Esophagus (tissue), 2 donors: ENCODE data around the gene USP7. TPM values are rescaled to one million over a fixed set of nuclear protein-coding genes. Genes with fewer than 3 reads are reported as not detected.

Experiments used
- H3K27ac ChIP-seq, 2 donors: one replicate each; pipeline ENCODE4 v1.5.1; 2013; ENCODE audit warnings: low read depth in 2 of 2, mild to moderate bottlenecking in 2 of 2, inconsistent platforms in 1 of 2, low read length in 1 of 2, moderate library complexity in 1 of 2
- H3K27me3 ChIP-seq, 2 donors: one replicate each; pipeline ENCODE4 v1.6.1; 2013; ENCODE audit warnings: low read length in 2 of 2, control low read depth in 1 of 2, mild to moderate bottlenecking in 1 of 2; ENCODE audit not compliant: insufficient read depth in 2 of 2, control insufficient read depth in 1 of 2
- H3K36me3 ChIP-seq, 2 donors: one replicate each; pipeline ENCODE4 v1.6.1; 2013; ENCODE audit warnings: low read length in 1 of 2; ENCODE audit not compliant: control insufficient read depth in 2 of 2, insufficient read depth in 2 of 2
- H3K4me1 ChIP-seq, 2 donors: one replicate each; pipeline ENCODE4 v1.6.1; 2013; ENCODE audit warnings: low read length in 1 of 2; ENCODE audit not compliant: control insufficient read depth in 2 of 2, insufficient read depth in 2 of 2
- H3K4me3 ChIP-seq, 2 donors: one replicate each; pipeline ENCODE4 v1.5.1; 2013; ENCODE audit warnings: low read length in 2 of 2, mild to moderate bottlenecking in 2 of 2, low read depth in 1 of 2, moderate library complexity in 1 of 2
- H3K9me3 ChIP-seq, 2 donors: one replicate each; pipeline ENCODE4 v1.6.1; 2013; ENCODE audit warnings: mild to moderate bottlenecking in 2 of 2, low read depth in 1 of 2, low read length in 1 of 2, moderate library complexity in 1 of 2; ENCODE audit not compliant: control insufficient read depth in 2 of 2, insufficient read depth in 1 of 2
- WGBS, 2 donors: extraction: QIAGEN DNeasy Blood & Tissue Kit; methylation state at CpG; one replicate each; pipeline ENCODE4 v1.1.7; 2013; 5-methylcytosine and 5-hydroxymethylcytosine counted together
- polyA plus RNA-seq, 2 donors: library from polyadenylated mRNA; stranded (reverse); fragments of 200-250 nt; gene quantifications; one replicate each; pipeline ENCODE4 v1.2.3, GENCODE V29; 2013
- donor health status: healthy with polysubstance abuse.
- donor health status: Bipolar disorder and iron deficiency.

The USP7 gene
- polyA plus RNA-seq, 2 donors: 27.8 to 34.6 TPM

DNA sequence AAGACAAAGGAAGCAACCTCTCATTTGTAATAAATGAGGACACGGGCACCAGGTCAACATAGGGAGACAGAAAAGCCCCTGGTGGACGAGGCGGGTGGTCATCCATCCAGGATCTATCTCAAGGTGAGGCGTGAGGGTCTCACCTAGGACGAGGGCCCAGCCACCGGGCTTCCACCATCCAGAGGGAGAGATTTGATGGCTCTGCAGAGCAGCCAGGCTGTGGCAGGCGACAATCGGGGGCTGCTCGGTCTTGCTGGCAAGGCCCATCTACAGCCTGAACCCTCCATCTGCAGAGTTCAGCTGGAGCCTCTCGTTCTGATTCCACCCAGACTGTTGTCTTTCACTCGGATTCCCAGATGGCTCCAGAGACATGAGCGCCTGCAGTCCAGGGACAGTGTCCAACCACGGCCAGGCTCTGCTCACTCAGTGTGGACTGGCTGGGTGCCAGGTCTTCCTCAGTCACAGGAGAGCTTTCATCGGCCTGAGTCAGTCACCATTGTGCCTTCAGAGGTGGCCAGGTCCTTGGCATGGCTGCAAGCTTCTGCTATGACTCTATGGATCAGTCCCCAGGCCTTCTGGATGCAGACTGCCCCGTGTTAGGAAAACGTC, 75.7 kb downstream of the USP7 start:
- H3K27ac ChIP-seq: no peak overlapping the region
- no peaks in the 10 kb centered on the region for H3K9me3 ChIP-seq
- 74 to 76% methylated on average over 16 of the region's 16 CpGs for WGBS, 2 donors
- H3K36me3 ChIP-seq: peaks cover 13 to 25% of the 10 kb centered on the region in 2 donors
- H3K4me3 ChIP-seq: no peak overlapping the region
- H3K4me1 ChIP-seq: peaks cover 3 to 31% of the 10 kb centered on the region in 2 donors
- H3K27me3 ChIP-seq: no peaks in the 10 kb centered on the region

DNA sequence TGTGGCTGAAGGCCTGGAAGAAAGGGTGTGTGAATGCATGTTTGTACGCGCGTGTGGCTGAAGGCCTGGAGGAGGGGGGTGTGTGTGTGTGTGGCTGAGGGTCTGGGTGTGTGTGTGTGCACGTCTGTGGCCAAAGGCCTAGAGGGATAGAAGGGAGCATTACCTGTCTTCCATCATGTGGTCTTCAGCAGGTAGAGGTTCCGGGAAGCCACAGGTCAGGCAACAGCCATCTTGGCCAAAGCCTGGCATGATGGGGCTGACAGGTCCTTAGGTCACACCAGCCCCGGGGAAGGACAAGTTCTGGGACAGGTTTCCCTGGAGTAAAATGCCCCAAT, 76.3 kb downstream of the USP7 start:
- no peaks in the 10 kb centered on the region for H3K27me3 ChIP-seq
- H3K36me3 ChIP-seq: peaks cover 13 to 23% of the 10 kb centered on the region in 2 donors
- no peaks in the 10 kb centered on the region for H3K9me3 ChIP-seq
- 71 to 81% methylated on average over 6 of the region's 6 CpGs for WGBS, 2 donors
- peaks cover 3 to 31% of the 10 kb centered on the region in 2 donors for H3K4me1 ChIP-seq
- no peak overlapping the region for H3K4me3 ChIP-seq
- no peak overlapping the region for H3K27ac ChIP-seq

- 62 to 68% methylated on average over 19 of the region's 19 CpGs for WGBS, 2 donors
- Histone ChIP-seq H3K4me3 (no peak overlapping the region), H3K27me3 (no peaks in the 10 kb centered on the region), H3K9me3 (no peaks in the 10 kb centered on the region), H3K4me1 (peaks cover 3 to 31% of the 10 kb centered on the region in 2 donors), H3K36me3 (peaks cover 13 to 19% of the 10 kb centered on the region in 2 donors), H3K27ac (peak overlapping the region in 1 of 2 donors; percentile 1)
These were observed 76.9 kb downstream of the USP7 start for GRCh38 chr16:8886593-8887430.

DNA sequence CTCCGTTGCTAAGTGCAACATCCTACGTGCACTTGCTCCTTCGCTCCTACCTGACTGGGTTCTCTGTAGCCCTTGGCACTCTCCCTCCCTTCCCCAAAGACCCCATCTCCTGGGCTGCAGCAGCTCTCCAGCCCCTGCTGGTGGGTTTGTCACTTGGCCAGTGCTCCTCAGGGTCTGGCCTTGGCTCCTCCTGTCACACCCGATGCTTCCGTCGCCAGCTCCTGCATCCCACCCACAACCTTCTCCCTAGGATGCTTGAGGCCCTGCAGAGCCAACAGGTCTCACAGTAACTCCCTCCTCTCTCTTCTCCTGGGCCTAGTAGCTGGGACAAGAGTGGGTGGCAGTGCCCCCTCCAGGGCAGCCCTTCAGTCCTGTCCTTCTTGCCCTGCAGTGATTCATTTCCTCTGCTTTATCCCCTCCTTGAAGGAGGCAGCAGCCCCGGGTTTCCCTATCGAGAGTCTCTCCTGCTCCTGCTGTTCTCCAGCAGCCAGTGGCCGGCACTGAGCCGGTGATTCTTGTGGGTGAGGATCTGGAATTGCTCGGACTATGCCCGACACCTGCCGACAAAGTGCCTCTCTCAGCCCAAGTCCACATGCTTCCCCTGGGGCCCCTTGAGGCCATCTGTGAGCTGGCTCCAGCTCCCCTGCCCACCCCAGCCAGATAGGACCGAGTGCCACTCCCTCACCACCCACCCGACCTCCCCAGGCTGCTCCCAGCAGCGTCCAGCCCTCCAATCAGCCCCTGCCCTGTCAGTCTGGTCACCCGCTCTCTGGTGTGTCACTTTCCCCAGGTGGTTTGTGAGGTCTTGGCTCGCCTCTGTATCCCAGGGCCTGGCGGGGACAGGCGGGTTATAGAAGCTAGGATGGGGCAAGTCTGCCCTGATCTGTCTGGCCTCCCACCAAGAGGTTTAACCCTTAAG, 77.8 kb downstream of the USP7 start:
- Histone ChIP-seq H3K4me1 (peaks cover 3 to 31% of the 10 kb centered on the region in 2 donors), H3K36me3 (peaks cover 11% of the 10 kb centered on the region in 2 donors), H3K9me3 (no peaks in the 10 kb centered on the region), H3K27me3 (no peaks in the 10 kb centered on the region), H3K27ac (peak overlapping the region in 1 of 2 donors; percentile 1), H3K4me3 (no peak overlapping the region)
- WGBS, 2 donors: 11 to 12% methylated on average over 20 of the region's 20 CpGs

- WGBS, 2 donors: 89% methylated on average over 17 of the region's 17 CpGs
- no peaks in the 10 kb centered on the region for H3K9me3 ChIP-seq
- H3K4me3 ChIP-seq: no peak overlapping the region
- no peaks in the 10 kb centered on the region for H3K27me3 ChIP-seq
- no peak overlapping the region for H3K27ac ChIP-seq
- peaks cover 3 to 32% of the 10 kb centered on the region in 2 donors for H3K4me1 ChIP-seq
- no peaks in the 10 kb centered on the region for H3K36me3 ChIP-seq
These were observed 80.9 kb downstream of the USP7 start for GRCh38 chr16:8882725-8883377.

GRCh38 chr16:8882041-8882617, 81.6 kb downstream of the USP7 start, which contains the start of gene LITAFD:
TSS of gene LITAFD (plus strand) at chr16:8882351. CDS start at chr16:8884356, 2,005 bp downstream.
- WGBS, 2 donors: 70 to 72% methylated on average over 10 of the region's 10 CpGs
- H3K27ac ChIP-seq: no peak within 1 kb of the TSS

GRCh38 chr16:8880839-8881510, 82.7 kb downstream of the USP7 start:
- Histone ChIP-seq H3K4me3 (no peak overlapping the region), H3K27me3 (no peaks in the 10 kb centered on the region), H3K9me3 (no peaks in the 10 kb centered on the region), H3K36me3 (no peaks in the 10 kb centered on the region), H3K4me1 (peaks cover 3 to 21% of the 10 kb centered on the region in 2 donors), H3K27ac (no peak overlapping the region)
- 89 to 90% methylated on average over 8 of the region's 8 CpGs for WGBS, 2 donors

More at GRCh38 chr16:8882041-8882617, 81.6 kb downstream of the USP7 start, which contains the start of gene LITAFD:
- Histone ChIP-seq H3K27me3 (no peaks in the 10 kb centered on the region), H3K9me3 (no peaks in the 10 kb centered on the region), H3K4me3 (no peak within 1 kb of the TSS), H3K36me3 (no peaks in the 10 kb centered on the region), H3K4me1 (peaks cover 3 to 29% of the 10 kb centered on the region in 2 donors)

DNA sequence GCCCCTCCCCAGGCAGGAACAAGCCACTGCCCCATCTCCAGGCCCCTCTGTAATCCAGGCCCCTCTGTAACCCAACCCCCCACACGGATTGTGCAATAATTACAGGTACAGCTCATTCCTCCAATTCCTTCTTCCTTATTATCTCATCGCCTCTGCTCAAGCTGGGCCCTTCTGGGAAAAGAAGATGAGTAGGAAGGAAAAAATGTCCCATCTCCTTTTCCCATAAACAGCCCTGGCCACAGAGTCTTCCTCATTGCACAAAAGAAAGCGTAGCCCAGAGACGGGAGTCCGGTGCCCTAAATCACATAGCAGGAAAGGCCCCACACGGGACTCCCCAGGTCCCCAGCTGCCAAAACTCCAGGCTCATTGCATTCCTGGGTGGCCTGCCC, 85.2 kb downstream of the USP7 start:
- 37 to 41% methylated on average over 6 of the region's 6 CpGs for WGBS, 2 donors
- Histone ChIP-seq H3K27me3 (no peaks in the 10 kb centered on the region), H3K36me3 (no peaks in the 10 kb centered on the region), H3K4me1 (peaks cover 0 to 6% of the 10 kb centered on the region in 2 donors), H3K27ac (peak overlapping the region; percentile 37 to 82), H3K4me3 (no peak overlapping the region), H3K9me3 (no peaks in the 10 kb centered on the region)
